Neural progenitor cell (in vitro differentiated cells): ENCODE measurements around the gene MLNR. TPM values are rescaled to one million over a fixed set of nuclear protein-coding genes. Genes with fewer than 3 reads are reported as not detected.

Source experiments
- DNase-seq: peaks from one replicate; pipeline ENCODE4 v3.0.0-alpha.2; 2016; ENCODE audit warnings: low spot score
- H2AFZ ChIP-seq: fragments of 200-600 bp; sonication (generic); replicated peaks from 2 replicates; pipeline ENCODE4 v1.6.1; 2016; ENCODE audit warnings: antibody characterized with exemption
- H3F3A ChIP-seq: fragments of 200-600 bp; sonication (generic); 2 replicates; pipeline ENCODE4 v1.6.1; 2016; ENCODE audit warnings: antibody characterized with exemption, low read depth
- H3K27ac ChIP-seq: fragments of 200-600 bp; sonication (generic); 2 replicates; pipeline ENCODE4 v1.5.1; 2016; ENCODE audit warnings: mild to moderate bottlenecking
- H3K27me3 ChIP-seq: fragments of 200-600 bp; sonication (generic); 2 replicates; pipeline ENCODE4 v1.6.1; 2016; ENCODE audit warnings: mild to moderate bottlenecking, moderate library complexity
- H3K36me3 ChIP-seq: fragments of 200-600 bp; sonication (generic); 2 replicates; pipeline ENCODE4 v1.5.1; 2016
- H3K4me1 ChIP-seq: fragments of 200-600 bp; sonication (generic); 2 replicates; pipeline ENCODE4 v1.6.1; 2016; ENCODE audit warnings: mixed run types
- H3K4me2 ChIP-seq: fragments of 200-600 bp; sonication (generic); 2 replicates; pipeline ENCODE4 v1.6.1; 2016
- H3K4me3 ChIP-seq: fragments of 200-600 bp; sonication (generic); 2 replicates; pipeline ENCODE4 v1.5.1; 2016
- H3K79me2 ChIP-seq: fragments of 200-600 bp; sonication (generic); 2 replicates; pipeline ENCODE4 v1.6.1; 2016; ENCODE audit warnings: low read depth
- H3K9ac ChIP-seq: fragments of 200-600 bp; sonication (generic); 2 replicates; pipeline ENCODE4 v1.6.1; 2016
- H3K9me3 ChIP-seq: fragments of 200-600 bp; sonication (generic); 2 replicates; pipeline ENCODE4 v1.5.1; 2016; ENCODE audit warnings: low read depth
- H4K20me1 ChIP-seq: fragments of 200-600 bp; sonication (generic); 2 replicates; pipeline ENCODE4 v1.6.1; 2016; ENCODE audit warnings: low read depth
- H3K27ac Mint-ChIP-seq: 3 replicates; pipeline ENCODE4 v1.8.0; 2021; ENCODE audit warnings: mixed read lengths
- H3K27me3 Mint-ChIP-seq: 2 replicates; pipeline ENCODE4 v1.8.0; 2022; ENCODE audit warnings: low read depth, mild to moderate bottlenecking, inconsistent platforms, moderate library complexity, mixed read lengths; ENCODE audit not compliant: insufficient read depth
- H3K36me3 Mint-ChIP-seq: 3 replicates; pipeline ENCODE4 v1.8.0; 2021; ENCODE audit warnings: mixed read lengths
- H3K4me1 Mint-ChIP-seq: 3 replicates; pipeline ENCODE4 v1.8.0; 2021; ENCODE audit warnings: mixed read lengths
- H3K4me3 Mint-ChIP-seq: 3 replicates; pipeline ENCODE4 v1.8.0; 2021; ENCODE audit warnings: mild to moderate bottlenecking, moderate library complexity, mixed read lengths
- H3K9me3 Mint-ChIP-seq: 3 replicates; pipeline ENCODE4 v1.8.0; 2020; ENCODE audit warnings: mixed read lengths
- EZH2 ChIP-seq: fragments of 200-600 bp; sonication (generic); IDR thresholded peaks from 2 replicates; pipeline ENCODE4 v1.6.1; 2017; ENCODE audit warnings: antibody characterized with exemption, mild to moderate bottlenecking, moderate library complexity
- EZH2phosphoT487 ChIP-seq: fragments of 200-600 bp; sonication (generic); IDR thresholded peaks from 2 replicates; pipeline ENCODE4 v1.6.1; 2017; ENCODE audit warnings: antibody characterized with exemption
- total RNA-seq: library from RNA; depleted of rRNA; stranded (reverse); fragments of >200 nt; gene quantifications from 2 replicates; pipeline ENCODE4 v1.2.3, GENCODE V29; 2015; ENCODE audit warnings: low replicate concordance
- TF ChIP-seq, protein P1 (sequence below): fragments of 200-600 bp; sonication (generic); IDR thresholded peaks from 2 replicates; pipeline ENCODE4 v1.5.1; 2017; ENCODE audit warnings: antibody characterized with exemption, mild to moderate bottlenecking

The MLNR gene
- total RNA-seq, 1 donor from 2014 or later = not detected

GRCh38 chr13:49253310-49253709 lies 33.2 kb downstream of the MLNR start:
- Histone ChIP-seq H3K4me3 (no peak overlapping the region), H3K4me2 (no peak overlapping the region), H3K79me2 (no peaks in the 10 kb centered on the region), H3K27me3 (no peaks in the 10 kb centered on the region), H3K4me1 (peaks cover 6% of the 10 kb centered on the region), H3K9me3 (no peaks in the 10 kb centered on the region), H3K9ac (no peak overlapping the region), H2AFZ (no peak overlapping the region), H3K27ac (no peak overlapping the region), H4K20me1 (no peaks in the 10 kb centered on the region), H3F3A (peaks cover 7% of the 10 kb centered on the region), H3K36me3 (no peaks in the 10 kb centered on the region)
- Mint-ChIP-seq H3K36me3 (peaks cover 5% of the 10 kb centered on the region), H3K27ac (no peak overlapping the region), H3K9me3 (no peaks in the 10 kb centered on the region), H3K27me3 (no peaks in the 10 kb centered on the region), H3K4me1 (peaks cover 8% of the 10 kb centered on the region), H3K4me3 (no peak overlapping the region)
- TF ChIP-seq EZH2 (no peak), EZH2phosphoT487 (no peak)
- TF ChIP-seq, protein P1, sequence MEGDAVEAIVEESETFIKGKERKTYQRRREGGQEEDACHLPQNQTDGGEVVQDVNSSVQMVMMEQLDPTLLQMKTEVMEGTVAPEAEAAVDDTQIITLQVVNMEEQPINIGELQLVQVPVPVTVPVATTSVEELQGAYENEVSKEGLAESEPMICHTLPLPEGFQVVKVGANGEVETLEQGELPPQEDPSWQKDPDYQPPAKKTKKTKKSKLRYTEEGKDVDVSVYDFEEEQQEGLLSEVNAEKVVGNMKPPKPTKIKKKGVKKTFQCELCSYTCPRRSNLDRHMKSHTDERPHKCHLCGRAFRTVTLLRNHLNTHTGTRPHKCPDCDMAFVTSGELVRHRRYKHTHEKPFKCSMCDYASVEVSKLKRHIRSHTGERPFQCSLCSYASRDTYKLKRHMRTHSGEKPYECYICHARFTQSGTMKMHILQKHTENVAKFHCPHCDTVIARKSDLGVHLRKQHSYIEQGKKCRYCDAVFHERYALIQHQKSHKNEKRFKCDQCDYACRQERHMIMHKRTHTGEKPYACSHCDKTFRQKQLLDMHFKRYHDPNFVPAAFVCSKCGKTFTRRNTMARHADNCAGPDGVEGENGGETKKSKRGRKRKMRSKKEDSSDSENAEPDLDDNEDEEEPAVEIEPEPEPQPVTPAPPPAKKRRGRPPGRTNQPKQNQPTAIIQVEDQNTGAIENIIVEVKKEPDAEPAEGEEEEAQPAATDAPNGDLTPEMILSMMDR = no peak
- no peak for DNase-seq

GRCh38 chr13:49254007-49254406 lies 33.9 kb downstream of the MLNR start:
- Histone ChIP-seq H3K9me3 (no peaks in the 10 kb centered on the region), H3K79me2 (no peaks in the 10 kb centered on the region), H3K4me3 (no peak overlapping the region), H3K27me3 (no peaks in the 10 kb centered on the region), H2AFZ (no peak overlapping the region), H3K4me2 (no peak overlapping the region), H3K27ac (no peak overlapping the region), H3F3A (peaks cover under 1% of the 10 kb centered on the region), H3K9ac (no peak overlapping the region), H4K20me1 (no peaks in the 10 kb centered on the region), H3K36me3 (no peaks in the 10 kb centered on the region), H3K4me1 (peaks cover 1% of the 10 kb centered on the region)
- no peak overlapping the region for H3K4me3 Mint-ChIP-seq
- H3K27me3 Mint-ChIP-seq = no peaks in the 10 kb centered on the region
- TF ChIP-seq EZH2phosphoT487 (no peak), EZH2 (no peak)
- TF ChIP-seq, protein P1 = no peak
- H3K9me3 Mint-ChIP-seq = no peaks in the 10 kb centered on the region
- no peak for DNase-seq
- H3K4me1 Mint-ChIP-seq = peaks cover 4% of the 10 kb centered on the region
- H3K27ac Mint-ChIP-seq = no peak overlapping the region
- H3K36me3 Mint-ChIP-seq = peaks cover 5% of the 10 kb centered on the region

- Histone ChIP-seq H3K36me3 (no peaks in the 10 kb centered on the region), H3K4me1 (no peaks in the 10 kb centered on the region), H3K27ac (no peak overlapping the region), H3K4me2 (no peak overlapping the region), H3F3A (no peaks in the 10 kb centered on the region), H2AFZ (no peak overlapping the region), H3K9ac (no peak overlapping the region), H3K9me3 (no peaks in the 10 kb centered on the region), H3K79me2 (no peaks in the 10 kb centered on the region), H4K20me1 (no peaks in the 10 kb centered on the region), H3K27me3 (no peaks in the 10 kb centered on the region), H3K4me3 (no peak overlapping the region)
- Mint-ChIP-seq H3K36me3 (peaks cover 14% of the 10 kb centered on the region), H3K9me3 (no peaks in the 10 kb centered on the region), H3K27ac (no peak overlapping the region), H3K27me3 (no peaks in the 10 kb centered on the region), H3K4me3 (no peak overlapping the region), H3K4me1 (no peaks in the 10 kb centered on the region)
- no peak for TF ChIP-seq EZH2
- DNase-seq = no peak
Measured at GRCh38 chr13:49256841-49257240, 36.7 kb downstream of the MLNR start.

- no peaks in the 10 kb centered on the region for H3K27me3 Mint-ChIP-seq
- no peak overlapping the region for H3K9ac ChIP-seq
- no peaks in the 10 kb centered on the region for H3F3A ChIP-seq
- no peak overlapping the region for H3K27ac ChIP-seq
- TF ChIP-seq EZH2phosphoT487 (no peak), EZH2 (no peak)
- TF ChIP-seq, protein P1 = no peak
- no peaks in the 10 kb centered on the region for H3K4me1 ChIP-seq
- no peaks in the 10 kb centered on the region for H3K9me3 ChIP-seq
- H3K9me3 Mint-ChIP-seq = no peaks in the 10 kb centered on the region
- H3K4me3 ChIP-seq = no peak overlapping the region
- DNase-seq = no peak
- no peak overlapping the region for H3K27ac Mint-ChIP-seq
- H3K4me3 Mint-ChIP-seq = no peak overlapping the region
- peaks cover 14% of the 10 kb centered on the region for H3K36me3 Mint-ChIP-seq
- H3K27me3 ChIP-seq = no peaks in the 10 kb centered on the region
- H3K79me2 ChIP-seq = no peaks in the 10 kb centered on the region
- H3K4me1 Mint-ChIP-seq = no peaks in the 10 kb centered on the region
- H2AFZ ChIP-seq = no peak overlapping the region
- no peak overlapping the region for H3K4me2 ChIP-seq
- H4K20me1 ChIP-seq = no peaks in the 10 kb centered on the region
- no peaks in the 10 kb centered on the region for H3K36me3 ChIP-seq
Measured at GRCh38 chr13:49258089-49258796, 38.1 kb downstream of the MLNR start.
